ENCODE results near the gene GLT1D1.

Gene GLT1D1

GRCh38 chr12:128806573-128806972 is 46.7 kb upstream of the GLT1D1 start:
- TF ChIP-seq ZC3H10 (CRISPR knock-in tag; IDR thresholded peaks at IDR 0.05) (no peak), ZNF8 (CRISPR knock-in tag; IDR thresholded peaks at IDR 0.05) (no peak), RARB (CRISPR knock-in tag; IDR thresholded peaks at IDR 0.05) (no peak), ZNF70 (CRISPR knock-in tag; IDR thresholded peaks at IDR 0.05) (no peak), ZFP30 (CRISPR knock-in tag; IDR thresholded peaks at IDR 0.05) (no peak), BACH2 (CRISPR knock-in tag; IDR thresholded peaks at IDR 0.05; ENCODE audit: borderline replicate concordance) (no peak), ESRRG (CRISPR knock-in tag; IDR thresholded peaks at IDR 0.05) (no peak), ISL1 (CRISPR knock-in tag; IDR thresholded peaks at IDR 0.05) (no peak), TOX (CRISPR knock-in tag; IDR thresholded peaks at IDR 0.05; ENCODE audit: borderline replicate concordance) (no peak), ZNF565 (CRISPR knock-in tag; conservative IDR thresholded peaks at IDR 0.05; ENCODE audit: low read depth) (no peak), OSR1 (CRISPR knock-in tag; IDR thresholded peaks at IDR 0.05) (no peak), TSHZ2 (CRISPR knock-in tag; IDR thresholded peaks at IDR 0.05) (no peak), PPARA (CRISPR knock-in tag; IDR thresholded peaks at IDR 0.05; ENCODE audit: borderline replicate concordance) (no peak)
- no peak for ATAC-seq

- ATAC-seq, result no peak
- TF ChIP-seq PATZ1 (CRISPR knock-in tag; IDR thresholded peaks at IDR 0.05; ENCODE audit: borderline replicate concordance), result no peak
- TF ChIP-seq ARNTL (CRISPR knock-in tag; IDR thresholded peaks at IDR 0.05; ENCODE audit: borderline replicate concordance, low read depth), result no peak
- TF ChIP-seq ZC3H10 (CRISPR knock-in tag; IDR thresholded peaks at IDR 0.05), result no peak
- TF ChIP-seq ESRRG (CRISPR knock-in tag; IDR thresholded peaks at IDR 0.05), result no peak
- TF ChIP-seq TSHZ2 (CRISPR knock-in tag; IDR thresholded peaks at IDR 0.05), result no peak
These were observed 46.0 kb upstream of the GLT1D1 start for GRCh38 chr12:128807161-128807724.

- no peak for TF ChIP-seq GLIS3 (CRISPR knock-in tag; IDR thresholded peaks at IDR 0.05)
- TF ChIP-seq TOX (CRISPR knock-in tag; IDR thresholded peaks at IDR 0.05; ENCODE audit: borderline replicate concordance), result no peak
- no peak for TF ChIP-seq ZC3H10 (CRISPR knock-in tag; IDR thresholded peaks at IDR 0.05)
- no peak for TF ChIP-seq TSHZ2 (CRISPR knock-in tag; IDR thresholded peaks at IDR 0.05)
- no peak for TF ChIP-seq ESRRG (CRISPR knock-in tag; IDR thresholded peaks at IDR 0.05)
- TF ChIP-seq POU6F1 (CRISPR knock-in tag; IDR thresholded peaks at IDR 0.05; ENCODE audit: borderline replicate concordance, low read depth), result no peak
- TF ChIP-seq ZNF8 (CRISPR knock-in tag; IDR thresholded peaks at IDR 0.05), result no peak
- no peak for TF ChIP-seq CSRNP3 (CRISPR knock-in tag; IDR thresholded peaks at IDR 0.05)
- TF ChIP-seq CREB5 (CRISPR knock-in tag; IDR thresholded peaks at IDR 0.05; ENCODE audit: low read depth), result no peak
- no peak for TF ChIP-seq ZFP3 (CRISPR knock-in tag; IDR thresholded peaks at IDR 0.05)
- no peak for TF ChIP-seq ARNTL (CRISPR knock-in tag; IDR thresholded peaks at IDR 0.05; ENCODE audit: borderline replicate concordance, low read depth)
- no peak for TF ChIP-seq OSR1 (CRISPR knock-in tag; IDR thresholded peaks at IDR 0.05)
- no peak for TF ChIP-seq ZFP30 (CRISPR knock-in tag; IDR thresholded peaks at IDR 0.05)
- ATAC-seq, result no peak
These were observed 44.6 kb upstream of the GLT1D1 start for GRCh38 chr12:128808651-128809050.
